IPS-15b (cell line): ENCODE measurements around the gene CCDC188.
"Not testable (repeated sequence)": the region's sequence is repeated elsewhere in the genome, so short reads cannot be mapped to it uniquely, and the experiment has no call there.

Experiments used
- H3K27me3 ChIP-seq: one replicate; pipeline ENCODE4 v1.6.1; 2013; ENCODE audit warnings: low read length; ENCODE audit not compliant: control insufficient read depth, insufficient read depth
- H3K36me3 ChIP-seq: one replicate; pipeline ENCODE4 v1.6.1; 2013; ENCODE audit warnings: low read length; ENCODE audit not compliant: control insufficient read depth, insufficient read depth
- H3K4me1 ChIP-seq: one replicate; pipeline ENCODE4 v1.6.1; 2013; ENCODE audit warnings: mild to moderate bottlenecking, low read length; ENCODE audit not compliant: control insufficient read depth, insufficient read depth
- H3K4me3 ChIP-seq: one replicate; pipeline ENCODE4 v1.5.1; 2013; ENCODE audit warnings: low read depth, low read length
- H3K9ac ChIP-seq: one replicate; pipeline ENCODE4 v1.6.1; 2013; ENCODE audit warnings: low read depth, mild to moderate bottlenecking, low read length
- H3K9me3 ChIP-seq: one replicate; pipeline ENCODE4 v1.6.1; 2013; ENCODE audit warnings: mild to moderate bottlenecking, low read length; ENCODE audit not compliant: control insufficient read depth, insufficient read depth

CCDC188 gene

GRCh38 chr22:20164863-20165262 lies 14.0 kb upstream of the CCDC188 start:
- Histone ChIP-seq H3K36me3 (no peaks in the 10 kb centered on the region), H3K9ac (no peak overlapping the region), H3K27me3 (no peaks in the 10 kb centered on the region), H3K4me3 (no peak overlapping the region), H3K9me3 (no peaks in the 10 kb centered on the region), H3K4me1 (no peaks in the 10 kb centered on the region)

- Histone ChIP-seq H3K27me3 (no peaks in the 10 kb centered on the region), H3K4me1 (no peaks in the 10 kb centered on the region), H3K4me3 (no peak overlapping the region), H3K9ac (no peak overlapping the region), H3K36me3 (no peaks in the 10 kb centered on the region), H3K9me3 (no peaks in the 10 kb centered on the region)
These were observed 9.2 kb upstream of the CCDC188 start for GRCh38 chr22:20160041-20160440.

GRCh38 chr22:20159531-20159930 lies 8.7 kb upstream of the CCDC188 start:
- H3K27me3 ChIP-seq, H3K9ac ChIP-seq, H3K4me3 ChIP-seq, H3K36me3 ChIP-seq, H3K9me3 ChIP-seq, H3K4me1 ChIP-seq: not testable (repeated sequence)

GRCh38 chr22:20159076-20159475 lies 8.2 kb upstream of the CCDC188 start:
- no peaks in the 10 kb centered on the region for H3K9me3 ChIP-seq
- H3K27me3 ChIP-seq = no peaks in the 10 kb centered on the region
- no peak overlapping the region for H3K4me3 ChIP-seq
- H3K4me1 ChIP-seq = no peaks in the 10 kb centered on the region
- no peak overlapping the region for H3K9ac ChIP-seq
- H3K36me3 ChIP-seq = no peaks in the 10 kb centered on the region

GRCh38 chr22:20158391-20159036 lies 7.7 kb upstream of the CCDC188 start:
- Histone ChIP-seq H3K4me1 (no peaks in the 10 kb centered on the region), H3K4me3 (no peak overlapping the region), H3K9ac (no peak overlapping the region), H3K36me3 (no peaks in the 10 kb centered on the region), H3K27me3 (no peaks in the 10 kb centered on the region), H3K9me3 (no peaks in the 10 kb centered on the region)

GRCh38 chr22:20157430-20158183 lies 6.8 kb upstream of the CCDC188 start:
- no peaks in the 10 kb centered on the region for H3K9me3 ChIP-seq
- H3K36me3 ChIP-seq = no peaks in the 10 kb centered on the region
- no peak overlapping the region for H3K4me3 ChIP-seq
- no peaks in the 10 kb centered on the region for H3K27me3 ChIP-seq
- H3K4me1 ChIP-seq = no peaks in the 10 kb centered on the region
- no peak overlapping the region for H3K9ac ChIP-seq

- Histone ChIP-seq H3K4me1 (no peaks in the 10 kb centered on the region), H3K36me3 (no peaks in the 10 kb centered on the region), H3K27me3 (no peaks in the 10 kb centered on the region), H3K4me3 (no peak overlapping the region), H3K9ac (no peak overlapping the region), H3K9me3 (no peaks in the 10 kb centered on the region)
These were observed 6.0 kb upstream of the CCDC188 start for GRCh38 chr22:20156611-20157429.

GRCh38 chr22:20156042-20156389 lies 5.2 kb upstream of the CCDC188 start:
- H3K4me1 ChIP-seq = no peaks in the 10 kb centered on the region
- H3K27me3 ChIP-seq = no peaks in the 10 kb centered on the region
- H3K4me3 ChIP-seq = no peak overlapping the region
- no peaks in the 10 kb centered on the region for H3K9me3 ChIP-seq
- no peak overlapping the region for H3K9ac ChIP-seq
- H3K36me3 ChIP-seq = no peaks in the 10 kb centered on the region

- Histone ChIP-seq H3K9ac (no peak overlapping the region), H3K9me3 (no peaks in the 10 kb centered on the region), H3K4me1 (no peaks in the 10 kb centered on the region), H3K4me3 (no peak overlapping the region), H3K36me3 (no peaks in the 10 kb centered on the region), H3K27me3 (no peaks in the 10 kb centered on the region)
These were observed 4.6 kb upstream of the CCDC188 start for GRCh38 chr22:20155330-20156041.

GRCh38 chr22:20154602-20155187 lies 3.8 kb upstream of the CCDC188 start:
- Histone ChIP-seq H3K9ac (no peak overlapping the region), H3K27me3 (no peaks in the 10 kb centered on the region), H3K36me3 (no peaks in the 10 kb centered on the region), H3K4me1 (no peaks in the 10 kb centered on the region), H3K4me3 (no peak overlapping the region), H3K9me3 (no peaks in the 10 kb centered on the region)

GRCh38 chr22:20153945-20154344 lies 3.1 kb upstream of the CCDC188 start:
- Histone ChIP-seq H3K4me3 (no peak overlapping the region), H3K27me3 (no peaks in the 10 kb centered on the region), H3K4me1 (no peaks in the 10 kb centered on the region), H3K9ac (no peak overlapping the region), H3K9me3 (no peaks in the 10 kb centered on the region), H3K36me3 (no peaks in the 10 kb centered on the region)
